NCI-H2227 treated with DMSO at 0.1 percent for 48 hours (cell line): ENCODE data around the gene SMAP2.
"Not testable (repeated sequence)": the region's sequence is repeated elsewhere in the genome, so short reads cannot be mapped to it uniquely, and the experiment has no call there.

Experiments
- DNase-seq: peaks from one replicate; lab custom pipeline; 2025; lab: John Stamatoyannopoulos, UW

SMAP2 gene

DNA sequence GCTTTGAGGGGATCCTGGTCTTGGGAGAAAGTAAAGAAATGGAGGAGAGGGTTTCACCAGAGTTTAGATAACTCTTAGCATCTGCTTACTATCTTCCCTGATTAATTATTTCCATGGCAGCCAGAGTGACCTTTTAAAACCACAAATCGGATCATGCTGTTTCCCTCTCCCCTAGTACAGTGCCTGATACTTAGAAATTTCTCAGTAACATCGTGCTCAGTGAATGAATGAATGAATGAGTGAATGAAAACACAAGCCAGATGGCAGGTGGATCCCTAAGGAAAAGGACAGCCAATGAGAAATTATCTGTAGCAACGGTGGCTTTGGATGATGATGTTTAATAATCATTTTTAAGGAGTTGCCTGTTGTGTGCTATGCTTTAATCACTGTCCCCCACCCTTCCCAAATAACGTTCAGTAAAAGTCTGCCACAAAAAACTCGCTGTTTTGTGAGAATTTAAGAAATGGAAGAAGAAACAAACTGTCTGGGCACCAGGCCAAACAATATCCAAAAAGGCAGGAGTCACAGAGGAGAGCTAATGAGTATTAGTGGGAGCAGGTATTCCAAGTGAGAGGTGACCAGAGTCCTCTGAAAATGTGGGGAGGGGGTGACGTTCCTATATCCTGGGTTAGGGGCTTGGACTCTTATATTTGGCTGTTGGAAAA lies 737 bp upstream of the SMAP2 start:
- no peak for DNase-seq

DNA sequence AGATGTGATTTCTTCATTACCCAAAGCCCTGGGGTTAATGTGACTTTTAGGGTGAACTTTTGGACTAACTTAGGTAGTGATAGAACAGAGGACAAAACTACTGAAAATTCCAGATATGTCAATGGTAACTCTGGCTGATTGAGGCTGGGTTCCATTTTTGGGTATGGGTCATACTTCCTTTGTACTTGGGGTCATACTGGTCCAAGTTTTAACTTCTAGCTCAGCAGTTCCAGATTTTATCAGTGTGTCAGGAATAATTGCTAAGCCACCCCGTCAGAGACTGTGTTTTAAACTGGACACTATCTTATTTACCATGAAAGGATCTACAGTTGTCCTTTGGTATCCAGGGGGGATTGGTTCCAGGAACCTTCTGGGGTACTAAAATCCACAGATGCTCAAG lies 4.0 kb downstream of the SMAP2 start:
- DNase-seq: no peak

DNA sequence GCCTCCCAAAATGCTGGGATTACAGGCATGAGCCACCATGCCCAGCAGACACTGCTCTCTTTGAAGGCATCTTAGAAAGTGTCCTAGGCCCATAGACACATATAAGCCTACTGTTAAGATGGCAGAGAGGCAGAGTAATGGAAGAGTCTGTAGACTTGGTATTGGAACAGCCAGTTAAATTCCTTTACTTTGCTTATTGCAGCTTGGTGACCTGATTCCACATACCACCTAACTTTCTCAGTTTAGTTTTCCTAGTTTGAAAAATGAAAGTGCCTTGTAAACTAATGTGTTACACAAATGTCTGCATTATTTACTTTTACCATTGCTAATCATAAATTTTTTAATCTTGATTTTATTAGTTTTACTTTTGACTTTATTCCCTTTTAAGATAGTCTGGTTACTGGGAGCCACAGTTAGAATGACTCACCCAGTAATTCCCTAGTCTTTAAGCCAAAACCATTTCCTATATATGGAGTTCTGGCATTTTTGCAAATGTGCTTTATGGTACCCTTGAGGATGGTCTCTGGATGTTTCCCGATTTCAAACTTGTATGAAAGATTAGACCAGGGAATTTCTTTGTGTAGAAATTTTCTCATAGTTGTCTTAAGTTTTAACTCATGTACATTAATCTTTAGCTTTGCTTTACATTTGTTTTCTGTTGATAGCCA lies 6.4 kb downstream of the SMAP2 start:
- no peak for DNase-seq

DNA sequence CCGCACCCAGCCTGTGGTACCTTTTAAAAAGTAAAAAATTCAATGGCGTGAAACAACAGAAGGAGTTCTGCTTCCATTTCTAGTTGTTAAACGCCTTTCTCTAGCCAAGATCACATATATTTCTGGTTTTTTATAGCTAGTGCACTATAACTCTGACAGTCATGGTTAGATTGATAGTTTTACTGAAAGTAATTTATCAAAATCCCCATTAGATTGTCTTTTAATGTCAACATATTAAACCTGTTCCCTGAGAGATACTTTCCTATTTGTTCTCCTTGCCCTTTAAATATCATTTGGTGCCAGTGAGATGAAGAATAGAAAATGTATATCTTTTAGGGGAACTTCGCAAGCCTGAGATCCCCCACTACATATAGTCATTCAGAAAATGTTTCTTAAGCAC lies 7.3 kb downstream of the SMAP2 start:
- DNase-seq: no peak

DNA sequence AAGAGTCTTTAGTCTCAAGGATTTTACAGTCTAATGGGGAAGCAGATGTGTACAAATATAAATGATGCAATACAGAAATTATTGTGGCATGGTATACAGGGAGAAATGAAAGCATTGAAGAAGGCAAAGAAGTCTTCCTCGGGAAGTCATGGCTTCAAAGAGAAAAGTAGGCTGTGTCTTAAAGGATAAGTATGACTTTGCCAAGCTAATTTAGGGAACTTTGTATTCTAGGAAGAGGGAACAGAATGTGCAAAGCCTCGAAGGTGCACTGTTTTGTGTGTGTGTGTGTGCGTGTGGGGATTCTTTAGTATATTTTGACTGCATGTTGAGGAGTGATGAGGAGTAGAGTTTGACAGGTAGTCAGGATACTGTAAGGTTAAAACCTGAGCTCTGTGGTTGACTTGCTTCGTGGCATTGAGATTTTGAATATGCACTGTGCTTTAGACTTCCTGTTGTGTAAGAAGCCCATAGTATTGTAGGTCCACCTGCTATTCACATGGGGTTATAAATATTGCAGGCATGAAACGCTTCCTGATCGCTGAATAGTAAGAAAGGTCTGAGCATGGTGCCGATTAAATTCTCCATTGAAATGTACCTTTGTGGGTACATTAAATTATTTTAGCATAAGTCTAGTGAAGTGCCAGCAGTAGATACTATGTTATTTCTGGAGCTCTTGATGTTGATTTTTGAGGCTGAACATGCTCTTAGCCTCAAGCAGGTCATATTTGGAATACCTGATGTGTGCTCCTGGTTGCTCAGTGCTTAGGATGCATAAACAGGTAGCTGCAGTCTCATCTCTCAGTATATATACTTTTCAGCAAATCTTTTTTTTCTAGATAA lies 8.0 kb downstream of the SMAP2 start:
- DNase-seq: no peak

DNA sequence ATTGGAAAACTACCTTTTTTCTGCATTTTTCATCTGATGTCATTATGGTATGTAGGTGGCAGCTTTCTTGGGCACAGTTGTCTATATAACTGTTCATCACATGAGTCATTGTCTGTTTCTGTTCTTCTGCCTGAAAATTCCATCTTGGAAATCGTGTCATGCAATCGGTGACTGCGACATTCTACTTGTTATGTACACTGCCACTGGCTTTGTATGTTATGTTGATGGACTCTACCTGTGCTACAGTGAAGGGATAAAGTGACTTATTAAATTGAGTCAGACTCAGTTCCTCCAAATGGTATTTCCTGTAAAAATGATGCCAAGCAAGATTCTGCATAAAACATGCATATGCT lies 8.6 kb downstream of the SMAP2 start:
- DNase-seq: no peak

DNA sequence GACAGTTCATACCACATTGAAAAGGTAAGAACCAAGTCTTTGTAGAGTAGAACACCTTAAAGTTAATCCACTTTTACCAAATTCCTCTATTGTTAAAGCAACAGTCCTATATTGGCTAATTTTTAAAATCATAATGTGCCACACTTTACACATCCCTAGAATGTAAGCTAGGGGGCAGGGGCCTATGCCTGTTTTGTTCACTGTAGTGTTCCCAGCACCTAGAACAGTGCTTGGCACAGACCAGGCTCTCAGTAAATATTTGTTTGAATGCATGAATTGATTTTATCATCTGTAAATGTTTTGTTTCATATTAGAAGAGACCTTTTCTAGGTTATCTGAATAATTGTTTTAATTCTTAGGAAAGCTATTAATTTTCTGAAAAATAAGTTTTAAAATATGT lies 9.1 kb downstream of the SMAP2 start:
- no peak for DNase-seq

DNA sequence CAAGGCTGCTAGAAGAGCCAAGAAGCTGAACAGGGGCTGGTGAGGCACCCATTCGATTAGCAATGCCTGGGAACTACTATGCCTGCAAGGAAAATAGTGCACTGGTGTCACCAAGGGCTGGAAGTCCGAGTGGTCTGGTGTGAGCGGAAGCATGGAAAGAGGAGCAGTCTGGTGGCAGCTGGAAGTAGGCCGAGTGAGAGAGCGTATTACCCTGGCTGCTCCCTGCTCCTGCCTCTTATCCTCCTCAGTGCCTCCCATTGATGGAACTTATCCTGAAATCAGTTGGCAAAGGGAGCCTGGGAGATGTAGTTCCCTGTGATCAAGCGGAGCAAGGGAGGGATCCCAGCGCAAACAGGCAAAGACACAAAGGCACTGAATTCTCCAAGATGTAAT lies 9.6 kb downstream of the SMAP2 start:
- DNase-seq: peak; percentile 36

DNA sequence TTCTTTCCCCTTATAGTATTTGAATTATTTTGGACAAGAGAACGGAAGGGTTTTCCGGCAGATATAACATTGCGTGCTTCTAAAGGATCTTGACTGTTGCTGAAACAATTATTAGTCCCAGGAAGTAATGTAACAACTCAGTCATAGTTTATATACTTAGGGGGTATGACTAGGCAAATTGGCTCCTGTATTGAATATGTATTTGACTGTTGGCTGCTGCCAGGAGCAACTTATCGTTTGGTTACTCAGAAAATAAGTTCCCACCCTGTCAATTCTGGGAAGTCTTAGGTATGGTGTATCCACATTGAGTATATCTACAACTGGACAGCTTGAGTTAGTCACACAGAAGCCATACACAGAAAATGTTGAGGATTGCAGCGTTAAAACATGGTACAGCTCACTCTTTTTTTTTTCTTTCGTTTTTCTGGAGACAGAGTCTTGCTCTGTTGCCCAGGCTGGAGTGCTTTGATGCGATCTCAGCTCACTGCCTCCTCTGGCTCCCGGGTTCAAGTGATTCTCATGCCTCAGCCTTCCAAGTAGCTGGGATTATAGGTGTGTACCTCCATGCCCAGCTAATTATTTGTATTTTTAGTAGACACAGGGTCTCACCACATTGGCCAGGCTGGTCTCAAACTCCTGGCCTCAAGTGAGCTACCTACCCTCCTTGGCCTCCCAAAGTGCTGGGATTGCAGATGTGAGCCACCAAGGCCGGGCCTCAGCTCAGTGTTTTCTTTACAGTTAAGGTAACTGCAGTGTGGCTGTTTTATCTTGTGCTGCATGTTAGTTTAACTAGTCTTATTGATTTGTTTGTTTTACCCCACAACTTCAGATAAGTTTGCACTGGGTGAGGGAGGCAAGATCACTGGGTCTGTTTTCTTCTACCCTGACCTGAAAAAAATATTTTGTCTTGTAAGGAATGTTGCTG lies 10.2 kb downstream of the SMAP2 start:
- DNase-seq: no peak

DNA sequence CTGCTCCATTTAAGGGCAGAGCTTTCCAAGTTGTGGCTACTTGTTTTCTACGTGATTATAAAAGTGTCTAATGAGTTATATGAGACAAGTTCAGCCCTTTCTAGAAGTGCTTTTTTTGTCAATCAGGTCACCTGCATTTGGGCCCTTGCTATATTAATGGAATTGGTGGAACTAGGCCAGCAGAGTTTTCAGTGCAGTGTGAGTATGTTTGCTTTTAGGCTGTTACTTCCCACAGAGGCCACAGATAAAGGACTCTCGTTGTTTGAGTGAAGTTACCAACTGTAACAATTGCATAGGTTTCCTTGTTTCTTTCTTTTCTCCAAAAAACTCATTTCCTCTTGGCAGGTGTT lies 10.9 kb downstream of the SMAP2 start:
- no peak for DNase-seq

DNA sequence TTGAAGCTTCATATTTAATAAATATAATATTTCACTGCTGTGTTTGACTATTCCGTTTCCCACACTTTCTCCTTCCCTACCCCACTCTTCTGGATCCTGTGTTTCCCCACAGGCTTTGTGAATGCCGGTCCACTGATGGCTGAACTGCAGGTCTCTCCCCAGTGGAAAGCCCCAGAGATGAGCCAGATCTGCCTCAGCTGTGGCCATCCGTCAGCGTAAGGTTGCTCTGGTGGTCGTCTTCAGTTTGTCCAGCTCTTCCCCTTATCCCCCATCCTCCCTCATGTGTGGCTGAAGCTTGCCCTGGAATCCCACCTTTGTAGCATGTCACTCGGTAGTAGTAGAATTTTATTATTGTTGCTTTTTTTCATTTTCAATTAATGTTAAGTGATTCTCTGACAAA lies 11.4 kb downstream of the SMAP2 start:
- no peak for DNase-seq

DNA sequence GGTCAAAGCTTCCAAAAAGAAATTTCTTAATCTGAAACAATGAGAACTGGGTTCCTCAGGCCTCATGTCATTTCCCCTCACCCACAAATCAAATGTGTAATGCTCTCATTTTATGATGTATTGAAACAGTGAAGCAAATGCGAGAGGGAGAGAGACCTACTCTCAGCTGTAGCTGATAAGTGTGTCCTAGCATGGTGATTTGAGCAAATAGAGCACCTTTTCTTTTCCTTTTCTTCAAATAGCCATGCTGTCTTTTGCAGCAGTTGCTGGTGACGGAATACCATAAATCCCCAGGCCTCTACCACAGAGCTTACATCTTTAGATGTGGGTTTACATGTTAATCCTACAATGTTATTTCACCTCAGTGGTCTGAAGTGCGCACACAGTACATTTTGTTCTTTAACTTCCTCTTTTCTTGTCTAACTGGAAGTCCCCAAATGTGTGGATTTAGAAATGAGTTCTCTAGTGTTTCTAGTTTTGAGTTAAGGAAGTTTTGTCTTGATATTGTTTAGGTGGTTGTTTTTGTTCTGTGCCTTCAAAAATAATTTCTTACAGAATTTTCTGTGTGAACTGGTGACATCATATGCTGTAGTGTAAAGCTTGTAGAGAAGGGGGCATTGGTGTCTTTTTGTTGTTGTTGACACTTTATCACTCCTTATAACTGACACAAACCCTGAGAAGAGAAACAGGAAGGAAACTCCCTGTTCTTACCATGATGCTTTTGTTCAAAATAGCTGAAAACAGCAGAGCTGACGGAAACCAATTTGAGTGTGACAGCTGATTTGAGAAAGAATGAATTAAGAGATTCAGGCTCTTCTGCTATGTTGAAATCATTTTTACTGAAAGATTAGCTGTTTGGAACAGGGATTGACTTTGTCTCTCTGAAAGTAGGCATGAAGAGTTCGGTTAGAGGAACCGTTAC lies 12.2 kb downstream of the SMAP2 start:
- no peak for DNase-seq

DNA sequence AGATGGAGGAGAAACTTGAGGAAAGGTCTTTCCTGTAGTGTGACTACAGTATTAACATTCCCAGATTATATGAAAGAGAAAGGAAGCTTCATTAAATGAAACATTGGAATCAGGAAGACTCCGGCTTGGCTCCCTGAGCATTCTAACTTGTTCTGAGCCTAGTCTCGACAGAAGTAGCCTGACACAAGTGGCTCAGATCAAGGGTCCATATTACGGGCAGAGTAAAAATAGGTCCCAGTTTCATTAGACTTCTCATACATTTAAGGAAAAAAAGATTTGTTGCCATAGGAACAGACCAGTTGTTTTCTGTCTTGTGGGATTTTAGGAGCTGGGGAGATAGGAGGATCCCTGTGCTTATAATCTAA lies 12.8 kb downstream of the SMAP2 start:
- DNase-seq: no peak

DNA sequence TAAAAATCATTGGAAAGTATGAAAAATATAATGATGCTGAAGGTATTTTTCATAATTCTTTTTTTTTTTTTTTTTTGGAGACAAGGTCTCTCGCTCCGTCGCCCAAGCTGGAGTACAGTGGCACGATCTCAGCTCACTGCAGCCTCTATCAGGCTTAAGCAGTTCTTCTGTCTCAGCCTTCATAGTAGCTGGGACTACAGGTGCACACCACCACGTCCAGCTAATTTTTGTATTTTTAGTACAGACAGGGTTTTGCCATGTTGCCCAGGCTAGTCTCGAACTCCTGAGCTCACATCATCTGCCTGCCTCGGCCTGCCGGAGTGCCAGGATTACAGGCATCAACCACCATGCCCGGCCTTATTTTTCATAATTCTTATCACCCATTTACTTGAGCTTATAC lies 13.3 kb downstream of the SMAP2 start:
- DNase-seq: no peak

DNA sequence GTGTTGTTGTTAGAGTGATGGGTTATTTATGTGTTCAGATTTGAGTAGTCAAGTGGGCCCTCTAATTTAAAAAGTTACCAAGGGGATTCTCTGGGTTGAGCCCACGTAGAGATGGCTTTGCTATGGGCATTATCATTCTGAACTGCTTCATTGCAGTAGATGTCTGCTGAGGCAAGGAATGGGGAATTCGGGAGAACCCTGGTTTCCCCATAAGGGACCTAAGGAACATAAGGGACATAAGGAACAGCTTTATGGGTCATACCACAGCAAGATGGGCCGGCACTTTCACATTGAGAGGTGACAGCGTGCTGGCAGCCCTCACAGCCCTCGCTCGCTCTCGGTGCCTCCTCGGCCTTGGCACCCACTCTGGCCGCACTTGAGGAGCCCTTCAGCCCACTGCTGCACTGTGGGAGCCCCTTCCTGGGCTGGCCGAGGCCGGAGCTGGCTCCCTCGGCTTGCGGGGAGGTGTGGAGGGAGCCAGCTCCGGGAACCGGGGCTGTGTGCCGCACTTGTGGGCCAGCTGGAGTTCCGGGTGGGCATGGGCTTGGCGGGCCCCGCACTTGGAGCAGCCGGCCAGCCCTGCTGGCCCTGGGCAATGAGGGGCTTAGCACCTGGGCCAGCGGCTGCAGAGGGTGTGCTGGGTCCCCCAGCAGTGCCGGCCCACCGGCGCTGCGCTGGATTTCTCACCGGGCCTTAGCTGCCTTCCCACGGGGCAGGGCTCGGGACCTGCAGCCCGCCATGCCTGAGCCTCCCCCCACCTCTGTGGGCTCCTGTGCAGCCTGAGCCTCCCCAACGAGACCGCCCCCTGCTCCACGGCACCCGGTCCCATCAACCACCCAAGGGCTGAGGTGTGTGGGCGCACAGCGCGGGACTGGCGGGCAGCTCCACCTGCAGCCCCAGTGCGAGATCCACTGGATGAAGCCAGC lies 14.1 kb downstream of the SMAP2 start:
- DNase-seq: not testable (repeated sequence)

DNA sequence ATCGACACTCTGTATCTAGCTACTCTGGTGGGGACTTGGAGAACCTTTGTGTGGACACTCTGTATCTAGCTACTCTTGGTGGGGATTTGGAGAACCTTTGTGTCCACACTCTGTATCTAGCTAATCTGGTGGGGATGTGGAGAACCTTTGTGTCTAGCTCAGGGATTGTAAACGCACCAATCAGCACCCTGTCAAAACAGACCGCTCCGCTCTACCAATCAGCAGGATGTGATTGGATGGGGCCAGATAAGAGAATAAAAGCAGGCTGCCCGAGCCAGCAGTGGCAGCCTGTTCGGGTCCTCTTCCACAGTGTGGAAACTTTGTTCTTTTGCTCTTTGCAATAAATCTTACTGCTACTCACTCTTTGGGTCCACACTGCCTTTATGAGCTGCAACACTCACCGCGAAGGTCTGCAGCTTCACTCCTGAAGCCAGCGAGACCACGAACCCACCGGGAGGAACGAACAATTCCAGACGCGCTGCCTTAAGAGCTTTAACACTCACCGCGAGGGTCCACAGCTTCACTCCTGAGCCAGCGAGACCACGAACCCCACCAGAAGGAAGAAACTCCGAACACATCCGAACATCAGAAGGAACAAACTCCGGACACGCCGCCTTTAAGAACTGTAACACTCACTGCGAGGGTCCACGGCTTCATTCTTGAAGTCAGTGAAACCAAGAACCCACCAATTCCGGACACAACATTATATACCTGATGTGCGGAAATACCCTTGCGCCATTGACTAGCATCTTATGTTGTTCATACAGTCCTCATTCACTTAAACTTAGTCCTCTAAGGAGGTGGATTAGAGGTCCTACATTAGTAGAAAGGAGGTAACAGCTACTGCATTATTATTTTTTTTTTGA lies 15.2 kb downstream of the SMAP2 start:
- not testable (repeated sequence) for DNase-seq

DNA sequence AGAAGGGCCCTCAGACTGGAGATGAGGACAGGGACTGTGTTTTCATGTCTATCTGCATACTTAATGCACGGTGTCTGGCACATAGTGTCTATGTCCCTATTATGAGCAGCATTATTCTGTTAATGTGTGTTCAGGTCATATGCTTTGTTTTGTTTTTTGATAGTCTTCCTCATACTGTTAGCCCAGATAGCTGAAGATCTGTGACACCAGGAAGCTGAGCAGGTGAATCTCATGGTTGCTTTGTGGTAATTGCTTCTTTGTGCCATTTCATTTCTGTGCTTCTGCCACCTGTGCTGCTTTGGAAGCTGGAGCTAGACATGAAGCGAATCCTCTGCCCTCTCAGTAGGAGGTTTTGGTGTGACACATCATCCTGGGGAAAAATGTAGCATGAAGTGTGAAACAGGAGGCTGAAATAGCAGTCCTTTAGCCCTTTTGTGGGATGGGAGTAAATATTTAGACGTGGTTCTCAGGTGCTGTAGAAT lies 15.8 kb downstream of the SMAP2 start:
- DNase-seq: no peak

DNA sequence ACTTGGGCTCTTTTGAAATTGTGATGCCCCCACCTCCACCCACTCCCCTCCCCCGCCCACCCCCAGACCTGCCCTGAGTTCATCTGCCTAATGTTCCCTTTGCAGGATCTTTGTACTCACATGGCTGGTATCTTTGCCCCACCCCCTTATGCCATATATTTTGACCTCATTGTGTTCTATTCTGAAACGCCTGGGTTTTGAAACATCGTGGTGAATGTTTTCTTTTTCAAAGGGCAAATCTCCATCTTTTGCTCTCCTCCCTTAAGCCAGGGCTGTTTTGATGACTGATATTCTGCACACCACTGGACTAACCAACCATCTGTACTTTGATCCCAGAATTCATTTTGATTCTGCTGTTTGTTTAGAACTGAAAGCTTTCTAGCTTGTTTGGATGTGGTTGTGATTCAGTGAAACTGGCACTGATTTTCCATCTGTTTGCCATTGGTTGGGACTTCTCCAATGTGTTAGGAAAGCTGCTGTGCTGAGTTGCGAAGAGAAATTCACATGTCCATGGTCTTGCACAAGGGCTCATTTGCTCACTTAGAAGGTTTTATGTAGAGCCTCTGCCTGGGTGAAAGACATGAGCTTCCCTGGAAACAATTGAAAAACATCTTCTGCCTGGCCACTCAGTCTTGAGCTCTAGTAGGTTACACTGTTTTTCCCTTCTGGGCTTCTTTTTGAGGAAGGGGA lies 16.5 kb downstream of the SMAP2 start:
- DNase-seq: no peak
